Panc1 (cell line): ENCODE data around the gene SFPQ. TPM values are rescaled to one million over a fixed set of nuclear protein-coding genes. Genes with fewer than 3 reads are reported as not detected.

ENCODE experiments used
- ATAC-seq: fragments of 200-7000 bp; cut with Tn5 transposase; 2 replicates; pipeline ENCODE4 v1.9.1; 2020; ENCODE audit warnings: mild to moderate bottlenecking, moderate library complexity
- BruUV-seq: library from RNA; stranded (reverse); fragments of 400-500 nt; replicated peaks from 2 replicates; lab custom pipeline; 2021; lab: Mats Ljungman, UMichigan
- CTCF ChIA-PET: fragments of 300-600 bp; sonication (Branson Sonifier 250); formaldehyde crosslinking; loops from one replicate; lab custom pipeline; 2022; ENCODE audit warnings: antibody characterized with exemption; lab: Charles Lee
- POLR2A ChIA-PET: fragments of 300-600 bp; sonication (Branson Sonifier 250); formaldehyde crosslinking; loops from one replicate; lab custom pipeline; 2022; ENCODE audit warnings: antibody characterized with exemption; lab: Charles Lee
- DNase-seq: peaks from one replicate; pipeline ENCODE4 v3.0.0-alpha.2; 2010; ENCODE audit warnings: low read depth, low spot score
- H3K27ac ChIP-seq: 2 replicates; pipeline ENCODE4 v1.5.1; 2011; ENCODE audit warnings: mild to moderate bottlenecking, low read length, inconsistent platforms
- H3K27me3 ChIP-seq: fragments of 200-500 bp; sonication (Bioruptor generic); 2 replicates; pipeline ENCODE4 v1.6.0; 2014; ENCODE audit warnings: low read length, inconsistent platforms; ENCODE audit not compliant: control insufficient read depth, insufficient read depth
- H3K36me3 ChIP-seq: fragments of 200-500 bp; sonication (Bioruptor generic); 2 replicates; pipeline ENCODE4 v1.5.1; 2014; ENCODE audit warnings: inconsistent platforms, mild to moderate bottlenecking, low read length, moderate library complexity; ENCODE audit not compliant: control insufficient read depth, insufficient read depth
- H3K4me1 ChIP-seq: 2 replicates; pipeline ENCODE4 v1.5.1; 2011; ENCODE audit warnings: inconsistent platforms, mild to moderate bottlenecking, low read length, moderate library complexity; ENCODE audit not compliant: control insufficient read depth, insufficient read depth
- H3K4me3 ChIP-seq, 2 experiments: 2 replicates each; pipeline ENCODE4 v1.5.1; 2011 to 2012; ENCODE audit warnings: low read depth in 2 of 2, low read length in 2 of 2, mild to moderate bottlenecking in 2 of 2, inconsistent platforms in 1 of 2, moderate library complexity in 1 of 2
- H3K9me3 ChIP-seq: fragments of 200-500 bp; sonication (Bioruptor generic); 2 replicates; pipeline ENCODE4 v1.5.1; 2014; ENCODE audit warnings: low read depth, mild to moderate bottlenecking, inconsistent platforms, low read length, moderate library complexity; ENCODE audit not compliant: control insufficient read depth, insufficient read depth
- CTCF ChIP-seq: fragments of 450-650 bp; IDR thresholded peaks from 2 replicates; pipeline ENCODE4 v1.5.1; 2017; ENCODE audit warnings: mild to moderate bottlenecking
- POLR2AphosphoS5 ChIP-seq: IDR thresholded peaks from 2 replicates; pipeline ENCODE4 v1.6.1; 2012; ENCODE audit warnings: mild to moderate bottlenecking, low read depth, low read length, moderate library complexity
- SIN3A ChIP-seq: IDR thresholded peaks from 2 replicates; pipeline ENCODE4 v1.6.1; 2012; ENCODE audit warnings: low read depth, mild to moderate bottlenecking, low read length, moderate library complexity, borderline replicate concordance; ENCODE audit not compliant: insufficient read depth
- TCF7L2 ChIP-seq: IDR thresholded peaks from 2 replicates; pipeline ENCODE4 v1.6.1; 2011; ENCODE audit warnings: mild to moderate bottlenecking, low read depth, low read length, inconsistent platforms
- in situ Hi-C: cut with HindIII; loops from 2 replicates; pipeline ENCODE4 v1.10.0; 2016; ENCODE audit warnings: low sequenced_read_pairs, low pct_unique_long_range_greater_than_20kb
- intact Hi-C: fragments of 100-400 bp; cut with micrococcal nuclease; formaldehyde crosslinking; loops from one replicate; pipeline ENCODE4 v1.10.0; 2022; ENCODE audit not compliant: unreplicated experiment
- total RNA-seq: library from RNA; stranded (reverse); gene quantifications from one replicate; pipeline ENCODE4 v1.2.1, GENCODE V29; 2021; ENCODE audit not compliant: unreplicated experiment
- TF ChIP-seq, protein P1 (sequence below), 2 experiments: IDR thresholded peaks; 2 replicates each; pipeline ENCODE4 v1.6.1; 2011 to 2012; ENCODE audit warnings: low read depth in 2 of 2, control low read depth in 1 of 2, low read length in 1 of 2, mild to moderate bottlenecking in 1 of 2, moderate library complexity in 1 of 2; ENCODE audit not compliant: insufficient read depth in 1 of 2

Gene SFPQ
- total RNA-seq, 1 experiment from 2014 or later = 266 TPM

DNA sequence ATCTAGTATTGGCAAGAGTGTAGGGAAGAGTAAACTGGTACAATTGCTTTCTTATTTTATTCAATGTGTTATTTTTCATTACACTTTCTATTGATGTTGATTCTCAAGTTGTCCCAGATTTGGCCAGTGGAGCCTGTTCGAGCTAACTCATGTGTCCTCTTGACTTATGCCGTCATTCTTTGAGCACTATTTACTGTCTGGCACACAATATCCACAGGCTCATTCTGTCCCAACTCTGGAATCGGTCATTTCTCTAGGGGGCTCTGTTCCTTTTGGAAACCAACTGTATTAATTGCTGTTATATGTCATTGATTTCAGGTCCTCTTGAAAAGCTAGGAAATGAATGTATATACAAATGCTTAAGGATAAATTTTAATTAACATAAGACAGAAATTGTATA is 22.4 kb upstream of the SFPQ start:
- Histone ChIP-seq H3K27me3 (no peaks in the 10 kb centered on the region), H3K9me3 (no peaks in the 10 kb centered on the region), H3K36me3 (no peaks in the 10 kb centered on the region), H3K4me1 (no peaks in the 10 kb centered on the region), H3K4me3 (no peak overlapping the region), H3K27ac (no peak overlapping the region)
- DNase-seq = no peak
- in situ Hi-C loops (no loop called here), intact Hi-C loops (no loop called here)
- CTCF ChIA-PET = no interaction called here
- POLR2A ChIA-PET = interaction anchor here (0.7 kb wide), 2 partner anchors 25 to 95 kb away, joined by 4 to 8 read pairs; no protein-coding TSS in a partner anchor
- no TSS peak for BruUV-seq
- no peak for ATAC-seq
- TF ChIP-seq POLR2AphosphoS5 = no peak
- no peak for TF ChIP-seq CTCF
- TF ChIP-seq TCF7L2 = no peak
- TF ChIP-seq SIN3A = no peak
- TF ChIP-seq, protein P1, sequence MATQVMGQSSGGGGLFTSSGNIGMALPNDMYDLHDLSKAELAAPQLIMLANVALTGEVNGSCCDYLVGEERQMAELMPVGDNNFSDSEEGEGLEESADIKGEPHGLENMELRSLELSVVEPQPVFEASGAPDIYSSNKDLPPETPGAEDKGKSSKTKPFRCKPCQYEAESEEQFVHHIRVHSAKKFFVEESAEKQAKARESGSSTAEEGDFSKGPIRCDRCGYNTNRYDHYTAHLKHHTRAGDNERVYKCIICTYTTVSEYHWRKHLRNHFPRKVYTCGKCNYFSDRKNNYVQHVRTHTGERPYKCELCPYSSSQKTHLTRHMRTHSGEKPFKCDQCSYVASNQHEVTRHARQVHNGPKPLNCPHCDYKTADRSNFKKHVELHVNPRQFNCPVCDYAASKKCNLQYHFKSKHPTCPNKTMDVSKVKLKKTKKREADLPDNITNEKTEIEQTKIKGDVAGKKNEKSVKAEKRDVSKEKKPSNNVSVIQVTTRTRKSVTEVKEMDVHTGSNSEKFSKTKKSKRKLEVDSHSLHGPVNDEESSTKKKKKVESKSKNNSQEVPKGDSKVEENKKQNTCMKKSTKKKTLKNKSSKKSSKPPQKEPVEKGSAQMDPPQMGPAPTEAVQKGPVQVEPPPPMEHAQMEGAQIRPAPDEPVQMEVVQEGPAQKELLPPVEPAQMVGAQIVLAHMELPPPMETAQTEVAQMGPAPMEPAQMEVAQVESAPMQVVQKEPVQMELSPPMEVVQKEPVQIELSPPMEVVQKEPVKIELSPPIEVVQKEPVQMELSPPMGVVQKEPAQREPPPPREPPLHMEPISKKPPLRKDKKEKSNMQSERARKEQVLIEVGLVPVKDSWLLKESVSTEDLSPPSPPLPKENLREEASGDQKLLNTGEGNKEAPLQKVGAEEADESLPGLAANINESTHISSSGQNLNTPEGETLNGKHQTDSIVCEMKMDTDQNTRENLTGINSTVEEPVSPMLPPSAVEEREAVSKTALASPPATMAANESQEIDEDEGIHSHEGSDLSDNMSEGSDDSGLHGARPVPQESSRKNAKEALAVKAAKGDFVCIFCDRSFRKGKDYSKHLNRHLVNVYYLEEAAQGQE (IDR thresholded peaks at IDR 0.05; ENCODE audit: insufficient read depth in 1 of 2, low read depth in 2 of 2, low read length in 1 of 2) = no peak

- ATAC-seq (no peak), DNase-seq (no peak)
- Histone ChIP-seq H3K4me1 (no peaks in the 10 kb centered on the region), H3K9me3 (no peaks in the 10 kb centered on the region), H3K27ac (no peak overlapping the region), H3K27me3 (no peaks in the 10 kb centered on the region), H3K4me3 (no peak overlapping the region), H3K36me3 (no peaks in the 10 kb centered on the region)
- in situ Hi-C loops = no loop called here
- no peak for TF ChIP-seq SIN3A
- no peak for TF ChIP-seq TCF7L2
- no peak for TF ChIP-seq POLR2AphosphoS5
- TF ChIP-seq, protein P1 (IDR thresholded peaks at IDR 0.05; ENCODE audit: insufficient read depth in 1 of 2, low read depth in 2 of 2, low read length in 1 of 2) = no peak
- no peak for TF ChIP-seq CTCF
- intact Hi-C loops = no loop called here
- BruUV-seq = no TSS peak
- POLR2A ChIA-PET = no interaction called here
- CTCF ChIA-PET = interaction anchor here (1.1 kb wide), 1 partner anchor 9 kb away, joined by 4 read pairs; no protein-coding TSS in a partner anchor
These were observed 18.1 kb upstream of the SFPQ start for GRCh38 chr1:35211120-35211414.
